Osteocyte (in vitro differentiated cells): Measurements from ENCODE around the gene FOXA1. TPM values are rescaled to one million over a fixed set of nuclear protein-coding genes. Genes with fewer than 3 reads are reported as not detected.
A peak's percentile ranks its signal among the peaks of the same experiment; 100 is the strongest.
"Not testable (repeated sequence)": the region's sequence is repeated elsewhere in the genome, so short reads cannot be mapped to it uniquely, and the experiment has no call there.

Experiments used
- DNase-seq: peaks from one replicate; pipeline ENCODE4 v3.0.0; 2021; ENCODE audit warnings: mixed read lengths; ENCODE audit not compliant: unreplicated experiment; ENCODE audit errors: extremely low spot score
- H3K27ac Mint-ChIP-seq: one replicate; pipeline ENCODE4 v1.8.0; 2021; ENCODE audit warnings: mild to moderate bottlenecking, mixed read lengths; ENCODE audit not compliant: unreplicated experiment
- H3K27me3 Mint-ChIP-seq: one replicate; pipeline ENCODE4 v1.8.0; 2021; ENCODE audit warnings: mixed read lengths; ENCODE audit not compliant: unreplicated experiment
- H3K36me3 Mint-ChIP-seq: one replicate; pipeline ENCODE4 v1.8.0; 2021; ENCODE audit warnings: mixed read lengths; ENCODE audit not compliant: unreplicated experiment
- H3K4me1 Mint-ChIP-seq: one replicate; pipeline ENCODE4 v1.8.0; 2021; ENCODE audit warnings: mixed read lengths; ENCODE audit not compliant: unreplicated experiment
- H3K4me3 Mint-ChIP-seq: one replicate; pipeline ENCODE4 v1.8.0; 2021; ENCODE audit warnings: mild to moderate bottlenecking, moderate library complexity, mixed read lengths; ENCODE audit not compliant: unreplicated experiment
- H3K9me3 Mint-ChIP-seq: one replicate; pipeline ENCODE4 v1.8.0; 2021; ENCODE audit warnings: mixed read lengths; ENCODE audit not compliant: unreplicated experiment
- CTCF ChIP-seq: fragments of 200-600 bp; sonication (generic); IDR thresholded peaks from 2 replicates; pipeline ENCODE4 v1.5.0; 2021; ENCODE audit warnings: antibody characterized with exemption, mild to moderate bottlenecking, moderate library complexity
- total RNA-seq: library from RNA; stranded (reverse); gene quantifications from 2 replicates; pipeline ENCODE4 v1.2.1, GENCODE V29; 2021

Gene FOXA1
- total RNA-seq, 1 donor from 2014 or later = not detected

GRCh38 chr14:37566811-37567371, 28.2 kb downstream of the FOXA1 start:
- Mint-ChIP-seq H3K4me3 (no peak overlapping the region), H3K4me1 (no peaks in the 10 kb centered on the region), H3K9me3 (no peaks in the 10 kb centered on the region), H3K27me3 (peaks cover 25% of the 10 kb centered on the region), H3K36me3 (no peaks in the 10 kb centered on the region), H3K27ac (no peak overlapping the region)
- no peak for DNase-seq
- no peak for TF ChIP-seq CTCF

DNA sequence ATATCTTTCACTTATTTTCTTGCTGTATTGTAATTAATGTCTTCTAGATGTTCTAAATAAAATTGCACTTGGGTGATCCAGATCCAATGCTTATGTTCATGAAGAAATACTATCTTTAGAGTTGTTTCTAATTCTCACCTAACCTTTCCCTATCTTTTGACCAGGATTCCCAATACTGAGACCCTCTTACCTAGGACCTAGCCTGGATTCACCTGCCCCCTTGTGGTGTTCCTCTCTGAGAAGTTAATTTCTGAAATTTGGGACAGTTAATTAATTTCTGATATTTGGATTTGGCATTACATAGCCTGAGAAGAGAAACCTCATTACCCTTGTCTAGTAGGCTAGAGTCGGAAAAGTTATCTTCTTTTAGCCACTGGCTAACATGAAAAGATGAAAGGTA, 29.5 kb downstream of the FOXA1 start:
- Mint-ChIP-seq H3K36me3 (no peaks in the 10 kb centered on the region), H3K4me3 (no peak overlapping the region), H3K9me3 (no peaks in the 10 kb centered on the region), H3K27ac (no peak overlapping the region), H3K27me3 (peaks cover 22% of the 10 kb centered on the region), H3K4me1 (no peaks in the 10 kb centered on the region)
- TF ChIP-seq CTCF = peak; percentile 43
- no peak for DNase-seq

DNA sequence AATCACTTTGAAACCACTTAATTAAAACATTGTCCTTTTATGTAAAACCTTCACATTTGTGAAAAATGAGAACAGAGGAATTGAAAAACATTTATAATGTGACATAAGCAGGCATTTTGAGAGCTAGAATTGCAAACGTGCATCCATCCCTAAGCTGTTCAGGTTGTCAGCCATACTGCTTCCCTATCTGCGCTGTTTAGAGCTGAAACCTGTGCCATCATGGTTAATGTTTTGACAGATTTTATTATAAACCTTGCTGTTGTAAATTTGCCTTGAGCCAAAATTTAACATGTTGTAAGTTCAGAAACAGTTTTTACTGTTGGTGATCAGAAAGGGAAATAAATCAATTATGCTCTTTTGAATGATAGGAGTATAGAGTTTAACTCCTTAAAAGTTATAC, 31.9 kb downstream of the FOXA1 start:
- no peak for TF ChIP-seq CTCF
- DNase-seq = no peak
- peaks cover 12% of the 10 kb centered on the region for H3K27me3 Mint-ChIP-seq
- no peaks in the 10 kb centered on the region for H3K36me3 Mint-ChIP-seq
- no peaks in the 10 kb centered on the region for H3K4me1 Mint-ChIP-seq
- no peak overlapping the region for H3K4me3 Mint-ChIP-seq
- H3K27ac Mint-ChIP-seq = no peak overlapping the region
- H3K9me3 Mint-ChIP-seq = no peaks in the 10 kb centered on the region

DNA sequence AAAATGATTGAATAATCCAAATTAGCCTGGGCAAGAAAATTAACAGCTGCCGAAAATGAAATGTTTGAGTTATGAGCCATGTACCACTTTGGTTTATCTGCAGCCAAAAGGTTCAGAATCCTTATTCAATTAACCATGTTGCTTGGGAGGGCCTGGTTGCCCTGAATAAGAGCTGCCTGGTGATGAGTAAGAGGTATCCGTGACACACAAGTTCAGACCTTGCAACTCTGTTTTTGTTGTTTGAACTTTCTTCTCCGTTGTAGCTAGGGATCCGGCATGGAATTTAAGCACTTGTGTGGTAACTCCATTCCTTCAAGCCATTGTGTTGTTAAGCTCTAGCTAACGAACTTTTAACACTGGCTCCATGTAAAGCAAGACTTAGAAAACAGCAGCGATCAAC, 35.7 kb downstream of the FOXA1 start:
- Mint-ChIP-seq H3K27ac (no peak overlapping the region), H3K4me3 (no peak overlapping the region), H3K9me3 (peaks cover 9% of the 10 kb centered on the region), H3K4me1 (no peaks in the 10 kb centered on the region), H3K36me3 (peaks cover 9% of the 10 kb centered on the region), H3K27me3 (peaks cover 5% of the 10 kb centered on the region)
- DNase-seq = no peak
- TF ChIP-seq CTCF = no peak

DNA sequence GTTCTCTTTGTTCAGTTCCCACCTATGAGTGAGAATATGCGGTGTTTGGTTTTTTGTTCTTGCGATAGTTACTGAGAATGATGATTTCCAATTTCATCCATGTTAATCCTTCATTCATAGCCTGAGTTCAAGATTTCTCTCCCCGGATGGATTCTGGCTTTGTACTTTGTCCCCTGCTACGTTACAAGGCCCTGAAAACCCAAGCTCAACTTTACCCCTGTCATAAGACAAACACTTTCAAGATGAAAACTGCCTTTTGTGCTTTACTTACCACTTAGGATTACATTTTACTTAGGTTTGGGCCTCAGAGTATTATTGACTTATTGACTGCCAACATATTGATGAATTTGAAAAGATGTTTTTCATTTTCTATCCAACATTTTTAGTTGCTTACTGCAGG, 36.3 kb downstream of the FOXA1 start:
- Mint-ChIP-seq H3K27me3 (peaks cover 5% of the 10 kb centered on the region), H3K4me3 (no peak overlapping the region), H3K36me3 (peaks cover 9% of the 10 kb centered on the region)

GRCh38 chr14:37555596-37555995, 39.5 kb downstream of the FOXA1 start:
- peaks cover 26% of the 10 kb centered on the region for H3K9me3 Mint-ChIP-seq
- H3K4me3 Mint-ChIP-seq, H3K27me3 Mint-ChIP-seq, H3K4me1 Mint-ChIP-seq, H3K27ac Mint-ChIP-seq, DNase-seq: not testable (repeated sequence)
- peaks cover 14% of the 10 kb centered on the region for H3K36me3 Mint-ChIP-seq

More for the DNA sequence above, 36.3 kb downstream of the FOXA1 start:
- Mint-ChIP-seq H3K27ac (no peak overlapping the region), H3K4me1 (no peaks in the 10 kb centered on the region), H3K9me3 (peaks cover 14% of the 10 kb centered on the region)
- DNase-seq = no peak
- no peak for TF ChIP-seq CTCF
